GM23248 (cell line): ENCODE results near the gene CHCHD4.

Experiments
- EZH2 ChIP-seq: fragments of 200-600 bp; sonication (generic); IDR thresholded peaks from 2 replicates; pipeline ENCODE4 v1.6.1; 2018; ENCODE audit warnings: antibody characterized with exemption, mild to moderate bottlenecking; ENCODE audit not compliant: insufficient read depth, poor library complexity, severe bottlenecking
- EZH2phosphoT487 ChIP-seq: fragments of 200-600 bp; sonication (generic); IDR thresholded peaks from 2 replicates; pipeline ENCODE4 v1.6.1; 2018; ENCODE audit warnings: antibody characterized with exemption, moderate library complexity, mild to moderate bottlenecking, low read depth; ENCODE audit not compliant: insufficient read depth

GRCh38 chr3:14148041-14148985 is 23.6 kb upstream of the CHCHD4 start:
- TF ChIP-seq EZH2, result no peak
- no peak for TF ChIP-seq EZH2phosphoT487
